HCT116 (cell line): ENCODE results near the gene IL17A.

Experiments
- CBX3 ChIP-seq: IDR thresholded peaks from 2 replicates; pipeline ENCODE4 v1.6.1; 2012; ENCODE audit warnings: low read depth
- CTCF ChIP-seq, 3 experiments: fragments of 200-600 bp in 1 of 3; sonication (generic) in 1 of 3; IDR thresholded peaks in 2 of 3; conservative IDR thresholded peaks in 1 of 3; 2 replicates each; pipeline ENCODE4 v1.5.1; 2012 to 2017; ENCODE audit warnings: low read depth in 2 of 3, low read length in 2 of 3, antibody characterized with exemption in 1 of 3, borderline replicate concordance in 1 of 3, control low read depth in 1 of 3, mild to moderate bottlenecking in 1 of 3, mixed read lengths in 1 of 3, mixed run types in 1 of 3, moderate library complexity in 1 of 3; ENCODE audit not compliant: insufficient read depth in 1 of 3
- EGR1 ChIP-seq: IDR thresholded peaks from 2 replicates; pipeline ENCODE4 v1.6.1; 2012; ENCODE audit warnings: low read depth
- EZH2 ChIP-seq: fragments of 200-600 bp; sonication (generic); IDR thresholded peaks from 2 replicates; pipeline ENCODE4 v1.6.1; 2017; ENCODE audit warnings: antibody characterized with exemption, mixed run types
- EZH2phosphoT487 ChIP-seq: fragments of 200-600 bp; IDR thresholded peaks from 2 replicates; pipeline ENCODE4 v1.6.1; 2018; ENCODE audit warnings: antibody characterized with exemption, borderline replicate concordance
- JUND ChIP-seq: IDR thresholded peaks from 2 replicates; pipeline ENCODE4 v1.6.1; 2012
- POLR2A ChIP-seq: IDR thresholded peaks from 2 replicates; pipeline ENCODE4 v1.7.0; 2011; ENCODE audit warnings: borderline replicate concordance; ENCODE audit not compliant: insufficient read depth, insufficient read length; ENCODE audit errors: extremely low read depth
- POLR2AphosphoS5 ChIP-seq: IDR thresholded peaks from 2 replicates; pipeline ENCODE4 v1.6.1; 2011; ENCODE audit warnings: mild to moderate bottlenecking, low read depth, low read length, moderate library complexity
- RAD21 ChIP-seq: IDR thresholded peaks from 2 replicates; pipeline ENCODE4 v1.6.1; 2012; ENCODE audit warnings: low read depth, mild to moderate bottlenecking
- REST ChIP-seq: IDR thresholded peaks from 2 replicates; pipeline ENCODE4 v1.6.1; 2012; ENCODE audit warnings: low read depth
- YY1 ChIP-seq: IDR thresholded peaks from 2 replicates; pipeline ENCODE4 v1.6.1; 2011; ENCODE audit warnings: low read length, low read depth, moderate library complexity, mild to moderate bottlenecking; ENCODE audit not compliant: insufficient replicate concordance; ENCODE audit errors: extremely low read depth
- ZNF274 ChIP-seq: fragments of 200-500 bp; sonication (Bioruptor generic); IDR thresholded peaks from 2 replicates; pipeline ENCODE4 v1.6.1; 2014; ENCODE audit warnings: mild to moderate bottlenecking, low read depth, low read length, inconsistent platforms

GRCh38 chr6:52138284-52138683 lies 47.9 kb upstream of the IL17A start:
- TF ChIP-seq EZH2 (no peak), CTCF (IDR thresholded peaks at IDR 0.05 in 2 of 3, conservative IDR thresholded peaks at IDR 0.05 in 1 of 3; ENCODE audit: borderline replicate concordance in 1 of 3, insufficient read depth in 1 of 3, low read depth in 2 of 3, low read length in 2 of 3) (no peak), EGR1 (no peak), REST (no peak), POLR2A (no peak), YY1 (no peak), POLR2AphosphoS5 (no peak), JUND (no peak), EZH2phosphoT487 (no peak), RAD21 (no peak), CBX3 (no peak), ZNF274 (no peak)
